Raji (cell line): ENCODE measurements around the gene RUSF1.

Source experiments
- POLR2A ChIP-seq: IDR thresholded peaks from 2 replicates; pipeline ENCODE4 v1.6.1; 2011; ENCODE audit warnings: low read depth, low read length, control low read depth; ENCODE audit not compliant: insufficient read depth

Gene RUSF1

GRCh38 chr16:31477220-31478216, 30.7 kb downstream of the RUSF1 start:
- TF ChIP-seq POLR2A, result no peak

- TF ChIP-seq POLR2A, result no peak
These were observed 31.6 kb downstream of the RUSF1 start for GRCh38 chr16:31476303-31477219.

- TF ChIP-seq POLR2A, result no peak
These were observed 32.3 kb downstream of the RUSF1 start for GRCh38 chr16:31475946-31476302.

GRCh38 chr16:31474773-31475738, 33.1 kb downstream of the RUSF1 start:
- no peak for TF ChIP-seq POLR2A

GRCh38 chr16:31474173-31474714, 33.9 kb downstream of the RUSF1 start:
- no peak for TF ChIP-seq POLR2A

- no peak for TF ChIP-seq POLR2A
These were observed 34.8 kb downstream of the RUSF1 start for GRCh38 chr16:31473264-31473984.

GRCh38 chr16:31472709-31473203, 35.4 kb downstream of the RUSF1 start:
- TF ChIP-seq POLR2A, result no peak

GRCh38 chr16:31471875-31472708, 36.1 kb downstream of the RUSF1 start, which contains the start of gene TGFB1I1:
Gene TGFB1I1 (plus strand): TSS chr16:31472152. CDS start chr16:31472189, 37 bp downstream.
- TF ChIP-seq POLR2A, result no peak

- no peak for TF ChIP-seq POLR2A
These were observed 36.8 kb downstream of the RUSF1 start for GRCh38 chr16:31471241-31471874.

GRCh38 chr16:31470615-31471014, 37.6 kb downstream of the RUSF1 start:
- TF ChIP-seq POLR2A, result no peak

GRCh38 chr16:31467858-31468257, 40.3 kb downstream of the RUSF1 start:
- no peak for TF ChIP-seq POLR2A
